WERI-Rb-1 (cell line): Measurements from ENCODE around the gene ZNF518B.

Experiments
- DNase-seq: peaks from one replicate; pipeline ENCODE4 v3.0.0-alpha.2; 2020
- H3K27ac ChIP-seq: fragments of 250-450 bp; sonication (Bioruptor Pico); 2 replicates; pipeline ENCODE4 v1.5.1; 2020; ENCODE audit warnings: mild to moderate bottlenecking, moderate library complexity
- H3K27me3 ChIP-seq: fragments of 250-450 bp; sonication (Bioruptor Pico); 2 replicates; pipeline ENCODE4 v1.5.1; 2021; ENCODE audit warnings: mild to moderate bottlenecking, low read depth, moderate library complexity; ENCODE audit not compliant: insufficient read depth, severe bottlenecking
- H3K36me3 ChIP-seq: fragments of 250-450 bp; sonication (Bioruptor Pico); 2 replicates; pipeline ENCODE4 v1.5.1; 2020; ENCODE audit warnings: mild to moderate bottlenecking, moderate library complexity
- H3K4me3 ChIP-seq: 2 replicates; pipeline ENCODE4 v1.5.1; 2011; ENCODE audit warnings: low read depth, mild to moderate bottlenecking, control low read depth, low read length
- H3K9me3 ChIP-seq: fragments of 250-450 bp; sonication (Bioruptor Pico); 2 replicates; pipeline ENCODE4 v1.5.1; 2021; ENCODE audit warnings: mild to moderate bottlenecking, moderate library complexity; ENCODE audit not compliant: severe bottlenecking
- CTCF ChIP-seq: IDR thresholded peaks from 2 replicates; pipeline ENCODE4 v1.5.1; 2011; ENCODE audit warnings: low read depth, mild to moderate bottlenecking, control low read depth, inconsistent platforms, low read length

Gene ZNF518B

DNA sequence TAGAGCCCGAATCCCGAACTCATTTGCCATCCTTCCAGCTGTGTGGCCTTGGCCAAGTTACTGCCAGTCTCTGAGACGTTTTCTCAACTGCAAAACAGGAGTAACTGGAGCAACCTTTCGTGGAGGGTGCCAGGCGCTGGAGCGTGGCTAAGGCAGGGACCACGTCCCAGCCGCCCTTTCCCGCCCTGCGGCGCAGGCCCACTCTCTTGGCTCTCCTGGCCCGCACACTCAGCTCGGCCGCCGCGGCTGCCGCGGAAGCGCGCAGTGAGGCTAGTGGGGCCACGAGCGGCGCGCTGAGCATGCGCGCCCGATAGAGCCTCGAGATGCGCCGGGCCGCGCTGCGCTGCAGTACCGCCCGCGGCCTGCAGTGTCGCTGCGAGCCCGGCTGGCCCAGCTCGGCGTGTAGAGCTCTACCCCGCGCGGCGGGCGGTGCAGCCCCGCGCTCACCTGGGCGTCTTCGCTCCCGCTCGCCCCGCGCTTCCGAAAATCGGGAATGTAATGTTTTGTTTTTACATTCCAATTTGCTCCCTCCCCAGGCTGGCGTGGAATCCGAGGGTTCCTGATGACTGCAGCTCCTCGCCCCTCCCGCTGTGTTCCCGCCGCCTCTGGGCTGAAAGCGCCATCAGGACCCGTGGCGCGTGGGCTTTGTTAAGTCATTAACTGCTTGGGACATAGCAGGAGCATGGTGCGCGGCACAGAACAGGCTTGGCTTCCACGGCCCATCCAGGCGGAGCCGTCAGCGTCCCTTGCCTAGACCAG lies 4.0 kb upstream of the ZNF518B start:
- DNase-seq = no peak
- Histone ChIP-seq H3K4me3 (no peak overlapping the region), H3K36me3 (no peaks in the 10 kb centered on the region), H3K27me3 (no peaks in the 10 kb centered on the region), H3K9me3 (peaks cover 28% of the 10 kb centered on the region), H3K27ac (no peak overlapping the region)
- TF ChIP-seq CTCF = peak; percentile 66

- TF ChIP-seq CTCF = no peak
- Histone ChIP-seq H3K27ac (no peak overlapping the region), H3K4me3 (no peak overlapping the region), H3K36me3 (peaks cover 4% of the 10 kb centered on the region; the same call in 1 of the 2 replicates), H3K9me3 (peaks cover 28% of the 10 kb centered on the region), H3K27me3 (no peaks in the 10 kb centered on the region)
- DNase-seq = no peak
Observed at GRCh38 chr4:10460313-10461047, 3.3 kb upstream of the ZNF518B start.

GRCh38 chr4:10459305-10459704 lies 2.1 kb upstream of the ZNF518B start:
- DNase-seq = no peak
- Histone ChIP-seq H3K27ac (no peak overlapping the region), H3K27me3 (no peaks in the 10 kb centered on the region), H3K9me3 (peaks cover 28% of the 10 kb centered on the region), H3K4me3 (no peak overlapping the region), H3K36me3 (peaks cover 13% of the 10 kb centered on the region)
- no peak for TF ChIP-seq CTCF

DNA sequence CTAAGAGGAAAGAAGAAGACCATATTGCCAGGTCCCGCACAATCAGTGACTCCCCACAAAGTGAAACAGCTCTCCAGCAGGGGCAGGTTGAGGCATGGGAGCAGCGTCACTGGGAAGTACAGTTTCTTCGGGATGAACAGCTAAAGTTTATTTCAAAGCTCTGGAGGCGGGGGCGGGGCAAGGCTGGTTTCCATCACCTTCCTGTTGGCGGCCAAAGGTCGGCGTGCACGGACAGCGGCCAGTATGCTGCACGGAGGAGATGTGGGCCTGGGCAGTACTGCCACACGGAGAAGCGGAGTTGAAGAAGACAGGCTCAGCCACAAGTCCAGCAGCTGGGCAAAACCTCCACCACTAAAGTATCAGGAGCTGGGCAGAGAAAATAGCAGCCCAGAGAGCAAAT lies 951 bp upstream of the ZNF518B start:
- H3K4me3 ChIP-seq = no peak overlapping the region
- H3K27ac ChIP-seq = no peak overlapping the region
- H3K9me3 ChIP-seq = peaks cover 28% of the 10 kb centered on the region
- DNase-seq = no peak
- no peak for TF ChIP-seq CTCF
- no peaks in the 10 kb centered on the region for H3K27me3 ChIP-seq
- H3K36me3 ChIP-seq = peaks cover 25% of the 10 kb centered on the region

GRCh38 chr4:10456595-10457254 lies 501 bp downstream of the ZNF518B start:
- DNase-seq = peak; percentile 31
- peaks cover 28% of the 10 kb centered on the region for H3K9me3 ChIP-seq
- H3K27me3 ChIP-seq = no peaks in the 10 kb centered on the region
- H3K27ac ChIP-seq = peak overlapping the region; percentile 55
- H3K4me3 ChIP-seq = peak overlapping the region; percentile 23
- peaks cover 30% of the 10 kb centered on the region for H3K36me3 ChIP-seq
- no peak for TF ChIP-seq CTCF
